Natural killer cell treated with Interleukin-12 subunit alpha and Interleukin-12 subunit beta and Interleukin-15 and Interleukin-18, amount 100 ng/mL, for 72 hours (primary cell): ENCODE results near the gene APOL5. TPM values are rescaled to one million over a fixed set of nuclear protein-coding genes. Genes with fewer than 3 reads are reported as not detected.
"Not testable (repeated sequence)": the region's sequence is repeated elsewhere in the genome, so short reads cannot be mapped to it uniquely, and the experiment has no call there.

Experiments used
- ATAC-seq, 2 donors: fragments of 150-1000 bp; cut with Tn5 transposase in 1 of 2; sonication (Bioruptor Pico), chemical (Tn5 transposase) in 1 of 2; 2 replicates each; pipeline ENCODE4 v1.10.0; 2021
- DNase-seq: peaks from one replicate; pipeline ENCODE4 v3.0.0; 2022; ENCODE audit warnings: low spot score
- H3K27ac Mint-ChIP-seq, 2 donors: 1 replicate in 1 of 2; 2 replicates in 1 of 2; pipeline ENCODE4 v1.8.0; 2022; ENCODE audit warnings: mixed read lengths in 2 of 2, mild to moderate bottlenecking in 1 of 2, moderate library complexity in 1 of 2
- H3K27me3 Mint-ChIP-seq, 2 donors: 1 replicate in 1 of 2; 2 replicates in 1 of 2; pipeline ENCODE4 v1.8.0; 2022; ENCODE audit warnings: mixed read lengths in 2 of 2
- H3K36me3 Mint-ChIP-seq: one replicate; pipeline ENCODE4 v1.8.0; 2022; ENCODE audit warnings: mixed read lengths
- H3K4me1 Mint-ChIP-seq, 2 donors: 1 replicate in 1 of 2; 2 replicates in 1 of 2; pipeline ENCODE4 v1.8.0; 2022; ENCODE audit warnings: low read depth in 2 of 2, mixed read lengths in 2 of 2, mild to moderate bottlenecking in 1 of 2
- H3K4me3 Mint-ChIP-seq: one replicate; pipeline ENCODE4 v1.8.0; 2022; ENCODE audit warnings: mixed read lengths
- H3K9me3 Mint-ChIP-seq: 2 replicates; pipeline ENCODE4 v1.8.0; 2022; ENCODE audit warnings: mixed read lengths
- total RNA-seq, 2 donors: library from RNA; stranded (reverse); gene quantifications; one replicate each; pipeline ENCODE4 v1.2.3, GENCODE V29; 2022

The APOL5 gene
- total RNA-seq, 2 donors from 2014 or later, result not detected

- no peak overlapping the region for H3K27ac Mint-ChIP-seq
- ATAC-seq (no peak), DNase-seq (no peak)
- no peak overlapping the region for H3K4me3 Mint-ChIP-seq
- peaks cover 0 to 3% of the 10 kb centered on the region in 2 donors for H3K4me1 Mint-ChIP-seq
- H3K27me3 Mint-ChIP-seq, result peaks cover 5 to 7% of the 10 kb centered on the region in 2 donors
- no peaks in the 10 kb centered on the region for H3K36me3 Mint-ChIP-seq
- no peaks in the 10 kb centered on the region for H3K9me3 Mint-ChIP-seq
These were observed 8.7 kb downstream of the APOL5 start for GRCh38 chr22:35726398-35726797.

GRCh38 chr22:35726933-35727332 lies 9.3 kb downstream of the APOL5 start:
- peak in 1 of 2 donors; percentile 6 for ATAC-seq
- no peaks in the 10 kb centered on the region for H3K36me3 Mint-ChIP-seq
- no peak overlapping the region for H3K4me3 Mint-ChIP-seq
- peaks cover 0 to 3% of the 10 kb centered on the region in 2 donors for H3K4me1 Mint-ChIP-seq
- DNase-seq, result no peak
- no peaks in the 10 kb centered on the region for H3K9me3 Mint-ChIP-seq
- H3K27me3 Mint-ChIP-seq, result peaks cover 10 to 12% of the 10 kb centered on the region in 2 donors
- H3K27ac Mint-ChIP-seq, result no peak overlapping the region

GRCh38 chr22:35727436-35727835 lies 9.8 kb downstream of the APOL5 start:
- no peaks in the 10 kb centered on the region for H3K9me3 Mint-ChIP-seq
- no peak for DNase-seq
- ATAC-seq, result no peak
- H3K36me3 Mint-ChIP-seq, result no peaks in the 10 kb centered on the region
- peaks cover 0 to 3% of the 10 kb centered on the region in 2 donors for H3K4me1 Mint-ChIP-seq
- H3K4me3 Mint-ChIP-seq, result no peak overlapping the region
- H3K27me3 Mint-ChIP-seq, result peaks cover 12 to 17% of the 10 kb centered on the region in 2 donors
- H3K27ac Mint-ChIP-seq, result no peak overlapping the region

- peaks cover 0 to 3% of the 10 kb centered on the region in 2 donors for H3K4me1 Mint-ChIP-seq
- DNase-seq, result no peak
- no peak overlapping the region for H3K27ac Mint-ChIP-seq
These were observed 11.1 kb downstream of the APOL5 start for GRCh38 chr22:35728639-35729308.

GRCh38 chr22:35729309-35729698 lies 11.6 kb downstream of the APOL5 start:
- Mint-ChIP-seq H3K27ac (no peak overlapping the region), H3K9me3 (no peaks in the 10 kb centered on the region), H3K4me1 (peaks cover 0 to 3% of the 10 kb centered on the region in 2 donors), H3K27me3 (peaks cover 12 to 17% of the 10 kb centered on the region in 2 donors), H3K36me3 (no peaks in the 10 kb centered on the region), H3K4me3 (no peak overlapping the region)
- no peak for ATAC-seq
- no peak for DNase-seq

More at GRCh38 chr22:35728639-35729308, 11.1 kb downstream of the APOL5 start:
- Mint-ChIP-seq H3K36me3 (no peaks in the 10 kb centered on the region), H3K4me3 (no peak overlapping the region), H3K27me3 (peaks cover 12 to 17% of the 10 kb centered on the region in 2 donors), H3K9me3 (no peaks in the 10 kb centered on the region)
- no peak for ATAC-seq

GRCh38 chr22:35731321-35731720 lies 13.6 kb downstream of the APOL5 start:
- H3K9me3 Mint-ChIP-seq, result no peaks in the 10 kb centered on the region
- no peaks in the 10 kb centered on the region for H3K36me3 Mint-ChIP-seq
- peaks cover 12 to 17% of the 10 kb centered on the region in 2 donors for H3K27me3 Mint-ChIP-seq
- DNase-seq, result no peak
- no peak overlapping the region for H3K27ac Mint-ChIP-seq
- peaks cover 0 to 3% of the 10 kb centered on the region in 2 donors for H3K4me1 Mint-ChIP-seq
- H3K4me3 Mint-ChIP-seq, result no peak overlapping the region
- ATAC-seq, result no peak

- no peak for DNase-seq
- Mint-ChIP-seq H3K36me3 (no peaks in the 10 kb centered on the region), H3K4me3 (no peak overlapping the region), H3K4me1 (no peaks in the 10 kb centered on the region), H3K9me3 (no peaks in the 10 kb centered on the region), H3K27me3 (peaks cover 15 to 17% of the 10 kb centered on the region in 2 donors), H3K27ac (no peak overlapping the region)
- no peak for ATAC-seq
These were observed 14.4 kb downstream of the APOL5 start for GRCh38 chr22:35732116-35732515.

- H3K36me3 Mint-ChIP-seq, result no peaks in the 10 kb centered on the region
- no peak overlapping the region for H3K4me3 Mint-ChIP-seq
- no peak overlapping the region for H3K27ac Mint-ChIP-seq
- H3K9me3 Mint-ChIP-seq, result no peaks in the 10 kb centered on the region
- DNase-seq, result no peak
- H3K27me3 Mint-ChIP-seq, result peaks cover 15 to 24% of the 10 kb centered on the region in 2 donors
- no peaks in the 10 kb centered on the region for H3K4me1 Mint-ChIP-seq
- no peak for ATAC-seq
These were observed 15.4 kb downstream of the APOL5 start for GRCh38 chr22:35733036-35733435.

- no peak for ATAC-seq
- peaks cover 15 to 24% of the 10 kb centered on the region in 2 donors for H3K27me3 Mint-ChIP-seq
These were observed 16.3 kb downstream of the APOL5 start for GRCh38 chr22:35733791-35734516.

GRCh38 chr22:35734517-35734827 lies 16.8 kb downstream of the APOL5 start:
- ATAC-seq (no peak), DNase-seq (no peak)
- H3K9me3 Mint-ChIP-seq, result no peaks in the 10 kb centered on the region
- H3K4me3 Mint-ChIP-seq, result no peak overlapping the region
- peaks cover 15 to 24% of the 10 kb centered on the region in 2 donors for H3K27me3 Mint-ChIP-seq
- H3K27ac Mint-ChIP-seq, result no peak overlapping the region
- H3K4me1 Mint-ChIP-seq, result no peaks in the 10 kb centered on the region
- no peaks in the 10 kb centered on the region for H3K36me3 Mint-ChIP-seq

More at GRCh38 chr22:35733791-35734516, 16.3 kb downstream of the APOL5 start:
- H3K4me3 Mint-ChIP-seq, result no peak overlapping the region
- H3K9me3 Mint-ChIP-seq, result no peaks in the 10 kb centered on the region
- no peaks in the 10 kb centered on the region for H3K36me3 Mint-ChIP-seq
- H3K4me1 Mint-ChIP-seq, result no peaks in the 10 kb centered on the region
- H3K27ac Mint-ChIP-seq, result no peak overlapping the region
- DNase-seq, result no peak

GRCh38 chr22:35735542-35735941 lies 17.9 kb downstream of the APOL5 start:
- Mint-ChIP-seq H3K27me3 (peaks cover 16 to 24% of the 10 kb centered on the region in 2 donors), H3K4me3 (no peak overlapping the region), H3K27ac (no peak overlapping the region), H3K36me3 (no peaks in the 10 kb centered on the region), H3K4me1 (no peaks in the 10 kb centered on the region), H3K9me3 (no peaks in the 10 kb centered on the region)
- ATAC-seq, result no peak
- DNase-seq, result no peak

- H3K27me3 Mint-ChIP-seq, result peaks cover 14 to 20% of the 10 kb centered on the region in 2 donors
- peak overlapping the region in 1 of 2 donors; percentile 10 for H3K27ac Mint-ChIP-seq
- ATAC-seq (no peak), DNase-seq (no peak)
- H3K4me3 Mint-ChIP-seq, result no peak overlapping the region
- H3K36me3 Mint-ChIP-seq, result no peaks in the 10 kb centered on the region
- no peaks in the 10 kb centered on the region for H3K4me1 Mint-ChIP-seq
- H3K9me3 Mint-ChIP-seq, result no peaks in the 10 kb centered on the region
These were observed 18.5 kb downstream of the APOL5 start for GRCh38 chr22:35736166-35736565.

- peak overlapping the region in 1 of 2 donors; percentile 10 for H3K27ac Mint-ChIP-seq
- ATAC-seq (no peak), DNase-seq (no peak)
- H3K36me3 Mint-ChIP-seq, result no peaks in the 10 kb centered on the region
- H3K4me1 Mint-ChIP-seq, result no peaks in the 10 kb centered on the region
- H3K4me3 Mint-ChIP-seq, result no peak overlapping the region
- H3K9me3 Mint-ChIP-seq, result no peaks in the 10 kb centered on the region
- peaks cover 10 to 15% of the 10 kb centered on the region in 2 donors for H3K27me3 Mint-ChIP-seq
These were observed 19.0 kb downstream of the APOL5 start for GRCh38 chr22:35736701-35737100.

GRCh38 chr22:35737886-35738285 lies 20.2 kb downstream of the APOL5 start:
- H3K4me1 Mint-ChIP-seq, result not testable (repeated sequence)

More at GRCh38 chr22:35737886-35738285, 20.2 kb downstream of the APOL5 start:
- not testable (repeated sequence) for DNase-seq, H3K9me3 Mint-ChIP-seq, H3K4me3 Mint-ChIP-seq, H3K27ac Mint-ChIP-seq, H3K27me3 Mint-ChIP-seq, H3K36me3 Mint-ChIP-seq, ATAC-seq
